ENCODE results near the gene NACC2. TPM values are rescaled to one million over a fixed set of nuclear protein-coding genes. Genes with fewer than 3 reads are reported as not detected.

The NACC2 gene
- polyA plus RNA-seq, 1 donor = 11.8 TPM

DNA sequence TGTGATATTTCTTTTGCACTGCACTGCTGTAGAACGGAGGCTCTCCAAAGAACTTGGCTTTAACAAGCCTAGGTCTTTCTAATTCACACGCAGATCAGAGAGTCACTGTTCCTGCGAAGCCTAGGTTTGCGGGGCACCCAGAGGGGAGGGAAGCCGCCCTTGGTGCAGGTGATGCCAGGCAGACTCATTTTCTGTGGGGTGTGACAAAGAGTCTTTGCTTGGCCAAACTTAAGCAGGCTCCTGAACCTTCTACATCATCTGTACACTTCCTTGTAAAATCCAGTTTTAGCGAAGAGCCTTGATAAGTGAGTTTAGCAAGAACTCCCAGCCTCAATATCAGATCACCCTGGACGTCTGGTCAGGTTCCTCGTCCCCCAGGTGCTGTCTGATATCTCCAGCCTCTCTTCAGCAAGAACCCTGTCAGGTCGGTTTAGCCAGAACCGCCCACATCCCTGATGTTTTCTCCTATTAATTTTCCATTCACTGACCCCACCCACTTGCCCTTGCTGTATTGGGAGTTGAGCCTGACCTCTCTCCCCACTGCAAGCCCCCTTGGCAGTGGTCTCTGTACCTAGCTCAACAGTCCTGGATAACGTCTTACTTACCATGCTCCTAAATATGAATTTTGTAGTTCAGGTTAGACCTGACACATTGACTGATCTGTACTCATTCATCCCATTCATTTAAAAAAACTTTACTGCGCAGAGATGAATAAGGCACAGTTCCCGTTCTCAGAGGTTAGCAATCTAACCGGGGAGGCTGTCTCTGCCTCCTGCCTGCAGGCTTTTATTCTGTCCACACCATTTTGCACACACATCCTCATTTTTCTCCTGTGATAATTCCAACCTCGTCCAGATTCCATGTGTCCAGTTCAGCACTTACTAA, 133.0 kb downstream of the NACC2 start:
- Histone ChIP-seq H3K27ac (ENCODE audit: low read length) (no peak overlapping the region), H3K9me3 (ENCODE audit: control insufficient read depth, low read depth, low read length) (no peaks in the 10 kb centered on the region), H3K36me3 (ENCODE audit: control insufficient read depth, insufficient read depth, low read length) (no peaks in the 10 kb centered on the region), H3K27me3 (ENCODE audit: control insufficient read depth, insufficient read depth, low read length) (no peaks in the 10 kb centered on the region), H3K4me1 (ENCODE audit: control insufficient read depth, insufficient read depth, low read length) (peaks cover 8% of the 10 kb centered on the region), H3K4me3 (ENCODE audit: low read length) (no peak overlapping the region)
- WGBS (ENCODE audit: insufficient coverage, low lambda C conversion rate) = 50% methylated on average over 3 of the region's 15 CpGs
- DNase-seq = no peak

DNA sequence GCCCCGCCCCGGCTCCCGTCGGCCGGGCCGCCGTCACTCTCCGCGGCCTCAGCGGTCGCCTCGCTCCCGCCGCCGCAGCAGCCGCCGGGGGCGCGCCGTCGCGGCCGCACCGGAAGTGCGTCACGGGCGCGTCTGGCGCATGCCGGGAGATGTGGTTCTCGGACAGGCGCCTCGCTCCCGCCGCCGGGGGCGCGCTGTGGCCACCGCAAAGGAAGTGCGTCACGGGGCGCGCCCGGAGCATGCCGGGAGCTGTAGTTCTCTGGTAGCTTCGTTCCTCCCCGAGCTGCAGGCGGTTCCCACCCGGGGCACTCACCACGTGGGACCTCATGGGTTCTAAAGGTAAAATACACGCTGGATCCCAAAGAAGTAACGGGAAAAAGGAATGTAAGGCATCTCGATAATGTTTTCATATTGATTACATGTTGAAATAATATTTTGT, 133.8 kb downstream of the NACC2 start, which contains the start of gene UBAC1:
Gene UBAC1, minus strand, starts transcription at position 97 of the 439 bp plus-strand sequence. CDS start 211 bp downstream, outside the sequence.
- Histone ChIP-seq H3K9me3 (ENCODE audit: control insufficient read depth, low read depth, low read length) (peaks cover 2% of the 10 kb centered on the region), H3K36me3 (ENCODE audit: control insufficient read depth, insufficient read depth, low read length) (no peaks in the 10 kb centered on the region), H3K27me3 (ENCODE audit: control insufficient read depth, insufficient read depth, low read length) (no peaks in the 10 kb centered on the region), H3K4me1 (ENCODE audit: control insufficient read depth, insufficient read depth, low read length) (peaks cover 8% of the 10 kb centered on the region), H3K4me3 (ENCODE audit: low read length) (peak within 1 kb of the TSS; percentile 85), H3K27ac (ENCODE audit: low read length) (peak within 1 kb of the TSS; percentile 75)
- WGBS (ENCODE audit: insufficient coverage, low lambda C conversion rate) = 0% methylated on average over 1 of the region's 53 CpGs
- peak; percentile 97 for DNase-seq

DNA sequence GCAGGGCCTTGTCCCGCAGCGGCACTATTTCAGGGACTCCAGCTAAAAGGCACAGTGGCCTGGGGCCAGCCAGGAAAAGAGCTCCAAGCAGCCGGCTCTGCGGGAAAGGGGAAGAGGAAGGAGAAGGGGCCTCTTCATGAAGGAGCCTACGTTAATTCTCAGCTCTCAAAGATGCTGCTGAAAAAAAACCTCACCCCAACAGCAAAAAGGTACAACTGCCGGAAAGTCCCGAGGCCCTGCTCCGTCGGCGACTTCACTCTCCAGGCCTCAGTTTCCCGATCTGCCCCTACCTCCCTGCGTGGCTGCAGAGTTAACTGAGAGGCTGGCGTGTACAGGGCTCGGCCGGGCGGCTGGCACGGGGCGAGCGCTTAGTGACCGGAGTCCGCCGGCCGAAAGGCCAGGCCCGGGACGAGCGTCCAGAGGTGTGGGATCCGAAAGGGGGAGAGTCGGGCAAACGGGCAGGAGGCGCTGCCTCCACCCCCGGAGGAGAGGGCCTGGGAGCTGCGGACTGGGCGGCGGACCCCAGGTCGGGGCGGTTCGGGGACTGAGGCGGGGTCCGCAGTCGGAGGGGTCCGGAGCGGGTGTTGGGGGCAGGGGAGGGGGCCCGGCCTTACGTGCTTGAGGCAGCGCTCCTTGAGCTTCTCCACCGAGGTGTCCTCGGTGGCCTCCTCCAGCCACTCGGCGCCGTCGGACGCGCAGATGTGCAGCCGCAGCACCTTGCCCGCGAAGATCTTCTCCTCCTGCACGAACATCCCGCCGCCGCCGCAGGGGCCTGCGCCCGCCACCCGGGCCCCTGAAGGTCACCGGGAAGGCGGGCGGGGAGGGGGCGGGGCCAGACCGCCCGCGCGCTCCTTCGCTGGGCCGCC, 134.4 kb downstream of the NACC2 start:
- Histone ChIP-seq H3K9me3 (ENCODE audit: control insufficient read depth, low read depth, low read length) (peaks cover 2% of the 10 kb centered on the region), H3K27me3 (ENCODE audit: control insufficient read depth, insufficient read depth, low read length) (no peaks in the 10 kb centered on the region), H3K36me3 (ENCODE audit: control insufficient read depth, insufficient read depth, low read length) (no peaks in the 10 kb centered on the region), H3K4me3 (ENCODE audit: low read length) (peak overlapping the region; percentile 85), H3K4me1 (ENCODE audit: control insufficient read depth, insufficient read depth, low read length) (peaks cover 8% of the 10 kb centered on the region), H3K27ac (ENCODE audit: low read length) (peak overlapping the region; percentile 75)
- no peak for DNase-seq
- no CpG with 5 or more reads among the region's 74 CpGs for WGBS (ENCODE audit: insufficient coverage, low lambda C conversion rate)

GRCh38 chr9:135959814-135960213, 135.3 kb downstream of the NACC2 start:
- no peak overlapping the region for H3K27ac ChIP-seq (ENCODE audit: low read length)
- H3K27me3 ChIP-seq (ENCODE audit: control insufficient read depth, insufficient read depth, low read length) = no peaks in the 10 kb centered on the region
- WGBS (ENCODE audit: insufficient coverage, low lambda C conversion rate) = no CpG with 5 or more reads among the region's 9 CpGs
- peak overlapping the region; percentile 85 for H3K4me3 ChIP-seq (ENCODE audit: low read length)
- H3K4me1 ChIP-seq (ENCODE audit: control insufficient read depth, insufficient read depth, low read length) = peaks cover 8% of the 10 kb centered on the region
- H3K9me3 ChIP-seq (ENCODE audit: control insufficient read depth, low read depth, low read length) = peaks cover 2% of the 10 kb centered on the region
- peaks cover under 1% of the 10 kb centered on the region for H3K36me3 ChIP-seq (ENCODE audit: control insufficient read depth, insufficient read depth, low read length)
- no peak for DNase-seq

GRCh38 chr9:135958485-135958884, 136.6 kb downstream of the NACC2 start:
- no peak overlapping the region for H3K4me3 ChIP-seq (ENCODE audit: low read length)
- DNase-seq = no peak
- H3K36me3 ChIP-seq (ENCODE audit: control insufficient read depth, insufficient read depth, low read length) = peaks cover 9% of the 10 kb centered on the region
- no CpG with 5 or more reads among the region's 12 CpGs for WGBS (ENCODE audit: insufficient coverage, low lambda C conversion rate)
- H3K9me3 ChIP-seq (ENCODE audit: control insufficient read depth, low read depth, low read length) = peaks cover 2% of the 10 kb centered on the region
- no peaks in the 10 kb centered on the region for H3K27me3 ChIP-seq (ENCODE audit: control insufficient read depth, insufficient read depth, low read length)
- no peak overlapping the region for H3K27ac ChIP-seq (ENCODE audit: low read length)
- H3K4me1 ChIP-seq (ENCODE audit: control insufficient read depth, insufficient read depth, low read length) = peaks cover 8% of the 10 kb centered on the region

DNA sequence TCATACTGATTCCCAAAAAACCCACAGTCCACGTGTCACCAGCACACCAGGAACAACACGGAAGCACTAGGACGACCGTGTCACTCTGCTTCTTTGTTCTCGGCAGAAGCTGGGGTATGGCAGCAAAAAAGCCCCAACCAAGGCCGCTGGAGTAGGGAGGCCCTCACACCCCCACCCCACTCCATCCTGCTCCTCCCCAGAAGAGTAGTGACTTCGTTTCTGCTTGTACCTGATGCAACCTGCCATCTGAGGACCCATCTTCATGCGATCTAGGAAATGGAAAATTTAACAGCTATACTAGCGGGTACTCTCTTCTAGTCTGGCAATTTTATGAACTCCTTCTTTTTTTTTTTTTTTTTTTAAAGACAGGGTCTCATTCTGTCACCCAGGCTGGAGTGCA, 137.7 kb downstream of the NACC2 start:
- DNase-seq = no peak
- no peak overlapping the region for H3K27ac ChIP-seq (ENCODE audit: low read length)
- H3K4me1 ChIP-seq (ENCODE audit: control insufficient read depth, insufficient read depth, low read length) = peaks cover 8% of the 10 kb centered on the region
- H3K36me3 ChIP-seq (ENCODE audit: control insufficient read depth, insufficient read depth, low read length) = peaks cover 17% of the 10 kb centered on the region
- no peaks in the 10 kb centered on the region for H3K27me3 ChIP-seq (ENCODE audit: control insufficient read depth, insufficient read depth, low read length)
- no peak overlapping the region for H3K4me3 ChIP-seq (ENCODE audit: low read length)
- no CpG with 5 or more reads among the region's 9 CpGs for WGBS (ENCODE audit: insufficient coverage, low lambda C conversion rate)
- peaks cover 2% of the 10 kb centered on the region for H3K9me3 ChIP-seq (ENCODE audit: control insufficient read depth, low read depth, low read length)

GRCh38 chr9:135956802-135957174, 138.3 kb downstream of the NACC2 start:
- peaks cover 8% of the 10 kb centered on the region for H3K4me1 ChIP-seq (ENCODE audit: control insufficient read depth, insufficient read depth, low read length)
- H3K27me3 ChIP-seq (ENCODE audit: control insufficient read depth, insufficient read depth, low read length) = no peaks in the 10 kb centered on the region
- no peak overlapping the region for H3K27ac ChIP-seq (ENCODE audit: low read length)
- peaks cover 2% of the 10 kb centered on the region for H3K9me3 ChIP-seq (ENCODE audit: control insufficient read depth, low read depth, low read length)
- H3K36me3 ChIP-seq (ENCODE audit: control insufficient read depth, insufficient read depth, low read length) = peaks cover 24% of the 10 kb centered on the region
- DNase-seq = no peak
- no CpG with 5 or more reads among the region's 8 CpGs for WGBS (ENCODE audit: insufficient coverage, low lambda C conversion rate)
- no peak overlapping the region for H3K4me3 ChIP-seq (ENCODE audit: low read length)

Other genes starting within 250 kb of the NACC2 start
- 9.8 TPM for gene CAMSAP1, start 187.7 kb downstream of the NACC2 start, polyA plus RNA-seq
- gene UBAC1, start 133.9 kb downstream of the NACC2 start, polyA plus RNA-seq = 21.9 TPM
- gene TMEM250, start 23.6 kb upstream of the NACC2 start, polyA plus RNA-seq = 36.2 TPM
- gene LHX3, start 109.8 kb upstream of the NACC2 start, polyA plus RNA-seq = not detected
- 11.9 TPM for gene QSOX2, start 150.5 kb upstream of the NACC2 start, polyA plus RNA-seq
- 2.0 TPM for gene CCDC187, start 208.8 kb upstream of the NACC2 start, polyA plus RNA-seq
- gene GPSM1, start 232.2 kb upstream of the NACC2 start, polyA plus RNA-seq = 39.9 TPM